PC-9 (cell line): Measurements from ENCODE around the gene SMPD1.

ENCODE experiments used
- CTCF ChIP-seq: fragments of 200-600 bp; sonication (generic); conservative IDR thresholded peaks from 2 replicates; pipeline ENCODE4 v1.6.1; 2017; ENCODE audit warnings: mixed run types, antibody characterized with exemption, mild to moderate bottlenecking, moderate library complexity
- EZH2 ChIP-seq: fragments of 200-600 bp; sonication (generic); IDR thresholded peaks from 2 replicates; pipeline ENCODE4 v1.8.0; 2017; ENCODE audit warnings: antibody characterized with exemption, low read depth

- TF ChIP-seq CTCF = no peak
- TF ChIP-seq EZH2 = no peak
Observed at GRCh38 chr11:6440906-6441358, 50.7 kb downstream of the SMPD1 start, which contains the start of gene HPX.
